PC-3 (cell line): ENCODE measurements around the gene HHIPL1. TPM values are rescaled to one million over a fixed set of nuclear protein-coding genes. Genes with fewer than 3 reads are reported as not detected.

ENCODE experiments used
- ATAC-seq: fragments of 200-7000 bp; cut with Tn5 transposase; 2 replicates; pipeline ENCODE4 v1.9.1; 2020; ENCODE audit warnings: mild to moderate bottlenecking, moderate library complexity
- BruUV-seq: library from RNA; stranded (reverse); fragments of 400-500 nt; replicated peaks from 2 replicates; lab custom pipeline; 2021; lab: Mats Ljungman, UMichigan
- CTCF ChIA-PET: fragments of 300-600 bp; sonication (Branson Sonifier 250); formaldehyde crosslinking; loops from one replicate; lab custom pipeline; 2022; ENCODE audit warnings: antibody characterized with exemption; lab: Charles Lee
- POLR2A ChIA-PET: fragments of 300-600 bp; sonication (Branson Sonifier 250); formaldehyde crosslinking; loops from one replicate; lab custom pipeline; 2022; ENCODE audit warnings: antibody characterized with exemption; ENCODE audit not compliant: unreplicated experiment; lab: Charles Lee
- DNase-seq: peaks from one replicate; pipeline ENCODE4 v3.0.0-alpha.2; 2015
- H2AFZ ChIP-seq: fragments of 300-600 bp; sonication (generic); 2 replicates; pipeline ENCODE4 v1.6.0; 2016; ENCODE audit warnings: antibody characterized with exemption, low read length
- H3F3A ChIP-seq: fragments of 300-600 bp; sonication (generic); one replicate; pipeline ENCODE4 v1.6.0; 2017; ENCODE audit warnings: antibody characterized with exemption, low read length, control low read depth, mild to moderate bottlenecking; ENCODE audit not compliant: unreplicated experiment
- H3K27ac ChIP-seq: fragments of 300-600 bp; sonication (generic); 2 replicates; pipeline ENCODE4 v1.5.1; 2016; ENCODE audit warnings: mild to moderate bottlenecking, low read length
- H3K27me3 ChIP-seq: fragments of 300-600 bp; sonication (generic); 2 replicates; pipeline ENCODE4 v1.6.1; 2016; ENCODE audit warnings: low read length, mixed read lengths
- H3K36me3 ChIP-seq: fragments of 300-600 bp; sonication (generic); 2 replicates; pipeline ENCODE4 v1.6.1; 2016; ENCODE audit warnings: low read depth, mixed run types, low read length, mixed read lengths
- H3K4me1 ChIP-seq: fragments of 300-600 bp; sonication (generic); 2 replicates; pipeline ENCODE4 v1.5.1; 2016; ENCODE audit warnings: low read length; ENCODE audit not compliant: insufficient read depth
- H3K4me2 ChIP-seq: fragments of 300-600 bp; sonication (generic); 2 replicates; pipeline ENCODE4 v1.6.0; 2016; ENCODE audit warnings: low read length
- H3K4me3 ChIP-seq: fragments of 300-600 bp; sonication (generic); 2 replicates; pipeline ENCODE4 v1.5.1; 2016; ENCODE audit warnings: mild to moderate bottlenecking, low read length, mixed read lengths
- H3K79me2 ChIP-seq: fragments of 300-600 bp; sonication (generic); 2 replicates; pipeline ENCODE4 v1.6.1; 2017; ENCODE audit warnings: low read length, mixed read lengths
- H3K9ac ChIP-seq: fragments of 300-600 bp; sonication (generic); 2 replicates; pipeline ENCODE4 v1.6.0; 2016; ENCODE audit warnings: mild to moderate bottlenecking, low read length
- H3K9me2 ChIP-seq: fragments of 300-600 bp; sonication (generic); replicated peaks from 2 replicates; pipeline ENCODE4 v1.6.1; 2016; ENCODE audit warnings: mixed run types, low read length, mixed read lengths
- H3K9me3 ChIP-seq: fragments of 300-600 bp; sonication (generic); 2 replicates; pipeline ENCODE4 v1.6.1; 2016; ENCODE audit warnings: low read length, mixed read lengths
- H4K20me1 ChIP-seq: fragments of 300-600 bp; sonication (generic); 2 replicates; pipeline ENCODE4 v1.6.1; 2016; ENCODE audit warnings: low read length, mixed read lengths
- CTCF ChIP-seq: fragments of 300-600 bp; sonication (generic); conservative IDR thresholded peaks from 2 replicates; pipeline ENCODE4 v1.5.1; 2017; ENCODE audit warnings: antibody characterized with exemption, low read depth, mild to moderate bottlenecking, low read length
- EZH2 ChIP-seq: fragments of 300-600 bp; sonication (generic); IDR thresholded peaks from one replicate; pipeline ENCODE4 v1.6.1; 2017; ENCODE audit warnings: antibody characterized with exemption, mild to moderate bottlenecking, low read length; ENCODE audit not compliant: unreplicated experiment
- EZH2phosphoT487 ChIP-seq: fragments of 300-600 bp; sonication (generic); IDR thresholded peaks from 2 replicates; pipeline ENCODE4 v1.6.1; 2018; ENCODE audit warnings: mild to moderate bottlenecking, antibody characterized with exemption, low read length, borderline replicate concordance
- intact Hi-C: fragments of 100-400 bp; cut with micrococcal nuclease; formaldehyde crosslinking; loops from 2 replicates; pipeline ENCODE4 v1.9.0; 2023
- total RNA-seq: library from RNA; depleted of rRNA; stranded (reverse); fragments of >200 nt; gene quantifications from 2 replicates; pipeline ENCODE4 v1.2.3, GENCODE V29; 2014

The HHIPL1 gene
- total RNA-seq, 1 experiment from 2014 or later = 0.84 TPM

DNA sequence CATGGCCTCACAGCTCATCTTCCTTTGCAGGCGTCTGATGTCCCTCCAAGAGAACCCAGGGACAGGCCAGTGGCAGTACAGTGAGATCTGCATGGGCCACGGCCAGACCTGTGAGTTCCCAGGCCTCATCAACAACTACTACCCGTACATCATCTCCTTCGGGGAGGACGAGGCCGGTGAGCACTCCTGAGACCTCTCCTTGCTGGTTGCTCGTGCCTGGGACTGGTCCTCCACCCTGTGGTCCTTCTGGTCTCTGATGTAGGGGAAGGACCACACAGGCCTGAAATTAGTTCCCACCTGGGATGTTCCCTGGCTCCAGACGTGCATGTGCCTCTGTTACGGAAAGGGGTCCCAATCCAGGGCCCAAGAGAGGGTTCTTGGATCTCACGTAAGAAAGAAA, 17.9 kb downstream of the HHIPL1 start:
- Histone ChIP-seq H3K9me2 (no peaks in the 10 kb centered on the region), H3K36me3 (no peaks in the 10 kb centered on the region), H3F3A (no peaks in the 10 kb centered on the region), H3K4me1 (no peaks in the 10 kb centered on the region), H3K9ac (no peak overlapping the region), H3K27ac (no peak overlapping the region), H3K4me2 (no peak overlapping the region), H3K27me3 (no peaks in the 10 kb centered on the region), H2AFZ (no peak overlapping the region), H4K20me1 (no peaks in the 10 kb centered on the region), H3K4me3 (no peak overlapping the region), H3K9me3 (no peaks in the 10 kb centered on the region), H3K79me2 (no peaks in the 10 kb centered on the region)
- TF ChIP-seq CTCF (no peak), EZH2 (no peak), EZH2phosphoT487 (no peak)
- ChIA-PET POLR2A (no interaction called here), CTCF (interaction anchor here (0.6 kb wide), 1 partner anchor 8 kb away, joined by 3 read pairs; no protein-coding TSS in a partner anchor)
- DNase-seq (no peak), ATAC-seq (no peak)
- intact Hi-C loops = no loop called here
- BruUV-seq = no TSS peak

DNA sequence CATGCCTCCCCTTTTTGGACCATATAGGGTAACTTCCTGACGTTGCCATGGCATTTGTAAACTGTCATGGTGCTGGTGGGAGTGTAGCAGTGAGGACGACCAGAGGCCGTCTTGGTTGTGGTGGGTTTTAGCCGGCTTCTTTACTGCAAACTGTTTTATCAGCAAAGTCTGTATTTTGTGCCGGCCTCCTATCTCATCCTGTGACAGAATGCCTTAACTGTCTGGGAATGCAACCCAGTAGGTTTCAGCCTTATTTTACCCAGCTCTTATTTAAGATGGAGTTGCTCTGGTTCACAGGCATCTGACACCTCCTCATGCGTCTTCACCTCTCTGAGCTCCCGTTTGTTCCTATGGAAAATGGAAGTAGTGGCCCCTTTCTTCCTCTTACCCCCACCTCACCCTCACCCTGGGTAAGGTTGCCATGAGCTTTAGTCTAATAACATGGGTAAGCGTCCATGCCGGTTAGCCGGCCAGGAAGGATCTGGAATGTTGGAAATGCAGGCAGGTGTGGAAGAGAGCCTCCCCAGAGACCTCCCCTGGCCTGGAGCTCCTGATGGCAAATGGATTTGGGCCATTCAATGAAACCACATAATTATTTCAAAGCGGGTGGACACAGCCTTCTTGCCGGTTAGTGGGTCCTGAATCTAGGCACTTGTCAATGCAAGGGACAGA, 18.6 kb downstream of the HHIPL1 start:
- Histone ChIP-seq H3K27ac (no peak overlapping the region), H3K4me1 (no peaks in the 10 kb centered on the region), H3K79me2 (no peaks in the 10 kb centered on the region), H4K20me1 (no peaks in the 10 kb centered on the region), H3K4me3 (no peak overlapping the region), H3K36me3 (no peaks in the 10 kb centered on the region), H3K9me2 (no peaks in the 10 kb centered on the region), H3K9ac (no peak overlapping the region), H3F3A (no peaks in the 10 kb centered on the region), H3K9me3 (no peaks in the 10 kb centered on the region), H2AFZ (no peak overlapping the region), H3K4me2 (no peak overlapping the region), H3K27me3 (no peaks in the 10 kb centered on the region)
- ATAC-seq (no peak), DNase-seq (no peak)
- BruUV-seq = no TSS peak
- intact Hi-C loops = no loop called here
- CTCF ChIA-PET = interaction anchor here (0.6 kb wide), 1 partner anchor 9 kb away, joined by 3 read pairs; no protein-coding TSS in a partner anchor
- POLR2A ChIA-PET = no interaction called here
- no peak for TF ChIP-seq EZH2phosphoT487
- no peak for TF ChIP-seq EZH2
- no peak for TF ChIP-seq CTCF
